Stimulated activated naive CD8-positive, alpha-beta T cell treated with anti-CD3 and anti-CD28 coated beads, Interleukin-15, amount 100 ng/mL, for 72 hours (primary cell): Measurements from ENCODE around the gene DIP2C.
"Not testable (repeated sequence)": the region's sequence is repeated elsewhere in the genome, so short reads cannot be mapped to it uniquely, and the experiment has no call there.

Experiments used
- ATAC-seq: fragments of 150-1000 bp; cut with Tn5 transposase; 2 replicates; pipeline ENCODE4 v1.10.0; 2021; ENCODE audit warnings: mild to moderate bottlenecking, moderate library complexity
- DNase-seq, 2 donors: peaks; one replicate each; pipeline ENCODE4 v3.0.0; 2021 to 2022
- H3K27ac Mint-ChIP-seq, 2 donors: one replicate each; pipeline ENCODE4 v1.8.0; 2022; ENCODE audit warnings: mild to moderate bottlenecking in 2 of 2, mixed read lengths in 2 of 2, moderate library complexity in 2 of 2
- H3K27me3 Mint-ChIP-seq: one replicate; pipeline ENCODE4 v1.8.0; 2022; ENCODE audit warnings: mixed read lengths
- H3K4me1 Mint-ChIP-seq: one replicate; pipeline ENCODE4 v1.8.0; 2022; ENCODE audit warnings: mild to moderate bottlenecking, mixed read lengths
- H3K4me3 Mint-ChIP-seq, 2 donors: one replicate each; pipeline ENCODE4 v1.8.0; 2022; ENCODE audit warnings: mild to moderate bottlenecking in 2 of 2, mixed read lengths in 2 of 2, moderate library complexity in 1 of 2
- H3K9me3 Mint-ChIP-seq, 2 donors: one replicate each; pipeline ENCODE4 v1.8.0; 2022; ENCODE audit warnings: mixed read lengths in 2 of 2

Gene DIP2C

DNA sequence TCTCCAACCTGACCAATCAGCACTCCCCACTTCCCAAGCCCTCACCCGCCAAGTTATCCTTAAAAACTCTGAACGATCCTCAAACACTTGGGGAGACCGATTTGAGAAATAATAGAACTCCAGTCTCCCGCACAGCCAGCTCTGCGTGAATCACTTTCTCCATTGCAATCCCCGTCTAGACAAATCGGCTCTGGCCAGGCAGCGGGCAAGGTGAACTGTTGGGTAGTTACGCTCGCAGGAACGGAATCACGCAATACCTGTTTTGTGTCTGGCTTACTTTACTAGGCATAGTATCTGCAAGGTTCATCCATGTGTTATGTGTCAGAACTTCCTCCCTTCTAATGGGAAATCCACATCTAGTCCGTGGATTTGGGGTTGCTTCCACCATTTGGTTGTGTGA lies 282.5 kb downstream of the DIP2C start:
- H3K4me1 Mint-ChIP-seq, result no peaks in the 10 kb centered on the region
- H3K27me3 Mint-ChIP-seq, result no peaks in the 10 kb centered on the region
- no peak overlapping the region for H3K27ac Mint-ChIP-seq
- ATAC-seq (no peak), DNase-seq (no peak)
- no peaks in the 10 kb centered on the region for H3K9me3 Mint-ChIP-seq
- H3K4me3 Mint-ChIP-seq, result no peak overlapping the region

DNA sequence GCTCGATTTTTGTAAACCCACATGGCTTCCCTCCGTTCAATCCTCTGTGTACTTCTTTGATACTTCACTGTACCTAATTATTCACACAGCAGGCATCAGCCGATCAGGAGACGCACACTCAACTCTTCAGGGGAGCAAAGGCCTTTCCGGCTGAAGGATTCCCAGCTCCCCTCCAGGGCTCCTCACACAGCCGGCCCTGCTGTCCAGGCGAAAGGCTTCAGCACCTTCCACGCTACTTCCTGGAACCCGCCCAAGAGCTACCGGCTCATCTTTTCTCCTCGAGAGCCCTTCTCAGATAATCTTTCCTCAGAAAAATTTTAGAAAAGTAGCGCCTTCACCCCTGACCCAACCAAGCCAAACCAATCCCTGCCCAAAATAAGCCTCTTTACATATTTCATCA lies 283.8 kb downstream of the DIP2C start:
- H3K9me3 Mint-ChIP-seq, result no peaks in the 10 kb centered on the region
- no peaks in the 10 kb centered on the region for H3K4me1 Mint-ChIP-seq
- H3K27ac Mint-ChIP-seq, result no peak overlapping the region
- DNase-seq (no peak), ATAC-seq (no peak)
- no peak overlapping the region for H3K4me3 Mint-ChIP-seq
- no peaks in the 10 kb centered on the region for H3K27me3 Mint-ChIP-seq

DNA sequence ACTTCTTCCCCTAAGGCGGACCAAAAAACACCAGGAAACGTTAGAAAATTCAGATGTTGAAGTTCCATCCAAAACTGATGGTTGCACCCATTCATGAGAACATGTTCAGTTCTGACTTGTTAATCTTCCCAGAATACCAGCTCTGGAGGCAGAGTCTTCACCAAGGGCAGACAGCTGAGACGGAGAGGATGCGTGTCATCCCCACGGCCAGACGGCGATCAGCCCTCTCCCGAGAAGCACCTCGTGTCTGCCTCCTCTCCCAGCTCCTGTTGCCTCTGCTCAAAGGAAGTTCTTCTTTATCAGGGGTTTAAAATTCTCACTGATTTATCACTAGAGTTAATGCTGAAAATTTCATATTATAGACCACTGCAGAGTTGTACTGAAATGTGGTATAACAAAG lies 284.5 kb downstream of the DIP2C start:
- H3K4me1 Mint-ChIP-seq, result no peaks in the 10 kb centered on the region
- no peak overlapping the region for H3K27ac Mint-ChIP-seq
- DNase-seq, result no peak
- H3K9me3 Mint-ChIP-seq, result no peaks in the 10 kb centered on the region
- H3K4me3 Mint-ChIP-seq, result no peak overlapping the region
- no peak for ATAC-seq
- no peaks in the 10 kb centered on the region for H3K27me3 Mint-ChIP-seq

DNA sequence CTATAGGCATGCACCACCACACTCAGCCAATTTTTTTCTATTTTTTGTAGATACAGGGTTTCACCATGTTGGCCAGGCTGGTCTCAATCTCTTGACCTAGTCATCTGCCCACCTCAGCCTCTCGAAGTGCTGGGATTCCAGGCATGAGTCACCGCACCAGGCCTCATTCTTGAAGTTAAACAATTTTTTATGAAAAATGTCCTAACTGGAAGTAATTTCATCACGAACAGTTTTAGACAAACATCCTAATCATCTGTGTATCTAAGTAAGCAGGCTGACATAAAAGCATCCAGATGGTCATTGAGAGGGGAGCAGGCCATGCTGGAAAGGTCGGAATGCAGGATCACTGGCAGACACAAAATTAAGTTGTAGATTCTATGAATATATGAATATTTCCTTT lies 285.1 kb downstream of the DIP2C start:
- Mint-ChIP-seq H3K4me3 (no peak overlapping the region), H3K4me1 (no peaks in the 10 kb centered on the region), H3K27ac (no peak overlapping the region), H3K27me3 (no peaks in the 10 kb centered on the region), H3K9me3 (no peaks in the 10 kb centered on the region)
- no peak for DNase-seq
- no peak for ATAC-seq

DNA sequence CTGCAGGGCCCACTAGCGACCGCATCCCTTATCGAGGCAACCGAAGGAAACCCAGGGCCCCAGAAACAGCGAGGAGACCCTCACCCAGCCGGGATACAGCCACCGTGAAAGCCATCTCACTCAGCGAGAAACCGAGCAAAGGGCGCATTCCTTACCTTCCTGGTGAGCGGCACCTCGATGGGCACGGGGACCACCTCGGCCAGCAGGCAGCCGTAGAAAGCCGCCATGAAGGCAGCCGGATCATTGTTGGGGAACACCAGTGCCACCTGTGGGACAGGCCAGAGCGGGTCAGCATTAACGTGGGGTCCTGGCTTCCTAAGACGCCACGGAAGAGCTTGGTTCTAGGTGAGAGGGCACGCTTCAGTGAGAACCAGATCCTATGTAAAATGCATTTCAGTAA lies 290.5 kb downstream of the DIP2C start:
- Mint-ChIP-seq H3K27me3 (no peaks in the 10 kb centered on the region), H3K9me3 (no peaks in the 10 kb centered on the region)

DNA sequence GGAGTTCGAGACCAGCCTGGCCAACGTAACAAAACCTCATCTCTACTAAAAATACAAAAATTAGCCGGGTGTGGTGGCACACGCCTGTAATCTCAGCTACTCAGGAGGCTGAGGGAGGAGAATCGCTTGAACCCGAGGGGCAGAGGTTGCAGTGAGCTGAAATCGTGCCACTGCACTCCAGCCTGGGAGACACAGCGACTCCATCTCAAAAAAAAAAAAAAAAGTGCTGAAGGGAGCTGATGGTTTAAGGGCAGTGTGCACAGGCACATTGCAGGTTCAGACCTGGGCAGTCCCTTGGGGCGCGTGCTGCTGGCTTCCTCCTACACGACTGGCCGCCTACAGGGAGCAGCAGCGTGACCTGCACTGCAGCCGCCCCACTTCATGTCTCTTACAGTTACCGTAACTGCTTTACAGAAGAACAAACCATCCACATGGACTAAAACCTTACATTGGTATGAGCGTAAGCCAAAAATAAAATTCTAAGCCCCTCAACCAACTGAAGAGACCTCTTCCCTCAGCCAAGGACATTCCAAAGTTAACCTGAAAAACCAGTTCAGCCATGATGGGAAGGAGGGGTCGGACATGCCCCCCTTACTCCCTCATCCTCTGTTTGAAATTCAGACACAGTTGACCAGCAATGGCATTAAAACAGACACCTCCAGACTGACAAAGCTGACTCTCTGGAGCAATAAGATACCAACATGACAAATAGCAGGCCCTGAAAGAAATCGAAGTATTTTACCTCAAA lies 292.0 kb downstream of the DIP2C start:
- no peaks in the 10 kb centered on the region for H3K27me3 Mint-ChIP-seq
- peaks cover 11% of the 10 kb centered on the region for H3K4me1 Mint-ChIP-seq
- no peak overlapping the region for H3K27ac Mint-ChIP-seq
- DNase-seq (no peak), ATAC-seq (no peak)
- H3K4me3 Mint-ChIP-seq, result no peak overlapping the region
- H3K9me3 Mint-ChIP-seq, result no peaks in the 10 kb centered on the region

More for the DNA sequence above, 290.5 kb downstream of the DIP2C start:
- DNase-seq, result no peak
- H3K4me1 Mint-ChIP-seq, result peaks cover 9% of the 10 kb centered on the region
- H3K4me3 Mint-ChIP-seq, result no peak overlapping the region
- no peak for ATAC-seq
- no peak overlapping the region for H3K27ac Mint-ChIP-seq

DNA sequence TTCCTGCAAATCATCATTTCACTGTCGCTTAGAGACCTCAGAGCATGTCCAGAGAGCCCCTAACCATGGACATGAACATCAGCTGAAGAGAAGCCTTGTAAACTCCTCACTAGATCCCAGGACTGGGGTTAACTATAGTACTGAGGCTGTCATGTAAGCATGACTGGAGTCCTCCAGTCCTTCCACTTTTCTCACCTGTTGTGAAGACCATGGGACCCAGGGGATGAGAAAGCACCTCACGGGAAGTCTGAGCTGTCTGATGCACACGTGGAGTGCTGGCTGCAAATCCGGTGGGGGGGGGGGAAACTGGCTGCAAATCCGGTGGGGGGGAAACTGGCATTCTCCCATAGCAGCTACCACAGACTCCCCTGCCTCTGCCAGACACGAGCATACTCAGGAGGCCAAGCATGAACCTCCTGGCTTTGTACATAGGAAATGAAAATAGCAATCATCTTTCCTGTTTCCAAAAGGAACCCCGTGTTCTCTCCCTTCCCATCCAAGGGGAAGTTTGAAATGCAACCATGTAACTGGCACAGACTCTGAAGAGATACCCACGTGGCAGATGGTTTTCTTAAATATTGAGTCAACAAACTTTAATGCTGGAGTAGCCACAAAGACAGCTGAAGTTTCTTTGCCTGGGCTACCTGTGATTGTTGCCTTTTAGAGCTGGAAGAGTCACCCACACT lies 292.8 kb downstream of the DIP2C start:
- no peak for DNase-seq
- Mint-ChIP-seq H3K4me1 (peaks cover 11% of the 10 kb centered on the region), H3K27ac (no peak overlapping the region), H3K9me3 (no peaks in the 10 kb centered on the region), H3K27me3 (no peaks in the 10 kb centered on the region), H3K4me3 (no peak overlapping the region)
- no peak for ATAC-seq

DNA sequence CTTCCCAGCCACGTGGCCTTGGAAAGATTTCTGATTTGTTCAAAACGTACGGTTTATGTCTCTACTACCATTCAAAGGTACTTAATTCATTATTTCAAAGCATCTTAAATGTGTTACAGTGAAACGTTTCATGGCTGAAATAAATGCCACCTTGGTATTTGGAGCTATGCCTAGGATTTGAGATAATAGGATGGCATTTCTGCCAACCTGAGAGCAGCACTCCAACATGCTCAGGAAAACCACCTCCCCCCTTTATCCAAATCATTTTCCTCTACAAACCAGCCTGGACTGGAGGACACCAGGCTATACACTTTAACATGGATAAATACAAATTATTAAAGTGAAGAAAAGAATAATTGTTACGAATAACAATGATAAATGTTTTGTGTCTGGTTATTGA lies 293.4 kb downstream of the DIP2C start:
- Mint-ChIP-seq H3K4me1 (peaks cover 11% of the 10 kb centered on the region), H3K27me3 (no peaks in the 10 kb centered on the region), H3K9me3 (no peaks in the 10 kb centered on the region), H3K27ac (no peak overlapping the region), H3K4me3 (no peak overlapping the region)
- ATAC-seq, result no peak
- no peak for DNase-seq

DNA sequence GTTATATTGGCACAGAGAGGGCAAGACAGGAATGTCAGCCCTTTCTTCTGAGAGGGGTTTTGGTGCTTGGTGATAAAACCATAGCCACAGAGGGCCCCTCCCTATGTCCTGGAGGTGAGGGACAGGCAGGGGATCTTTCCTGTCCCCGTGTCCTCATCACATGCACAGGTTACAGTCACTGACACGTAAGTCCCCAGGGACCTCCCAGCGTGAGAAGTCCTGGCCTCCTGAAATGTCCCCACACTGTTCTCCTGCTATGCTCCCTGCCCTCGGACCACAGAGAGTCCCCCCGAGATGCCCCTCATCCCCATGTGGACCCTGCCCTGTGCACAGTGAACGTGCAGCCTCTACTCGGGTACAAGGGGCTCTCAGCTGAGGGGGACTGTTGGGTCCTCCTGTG lies 293.8 kb downstream of the DIP2C start:
- Mint-ChIP-seq H3K4me1 (peaks cover 11% of the 10 kb centered on the region), H3K4me3 (no peak overlapping the region), H3K27me3 (no peaks in the 10 kb centered on the region), H3K27ac (no peak overlapping the region), H3K9me3 (no peaks in the 10 kb centered on the region)
- DNase-seq, result no peak
- ATAC-seq, result no peak

DNA sequence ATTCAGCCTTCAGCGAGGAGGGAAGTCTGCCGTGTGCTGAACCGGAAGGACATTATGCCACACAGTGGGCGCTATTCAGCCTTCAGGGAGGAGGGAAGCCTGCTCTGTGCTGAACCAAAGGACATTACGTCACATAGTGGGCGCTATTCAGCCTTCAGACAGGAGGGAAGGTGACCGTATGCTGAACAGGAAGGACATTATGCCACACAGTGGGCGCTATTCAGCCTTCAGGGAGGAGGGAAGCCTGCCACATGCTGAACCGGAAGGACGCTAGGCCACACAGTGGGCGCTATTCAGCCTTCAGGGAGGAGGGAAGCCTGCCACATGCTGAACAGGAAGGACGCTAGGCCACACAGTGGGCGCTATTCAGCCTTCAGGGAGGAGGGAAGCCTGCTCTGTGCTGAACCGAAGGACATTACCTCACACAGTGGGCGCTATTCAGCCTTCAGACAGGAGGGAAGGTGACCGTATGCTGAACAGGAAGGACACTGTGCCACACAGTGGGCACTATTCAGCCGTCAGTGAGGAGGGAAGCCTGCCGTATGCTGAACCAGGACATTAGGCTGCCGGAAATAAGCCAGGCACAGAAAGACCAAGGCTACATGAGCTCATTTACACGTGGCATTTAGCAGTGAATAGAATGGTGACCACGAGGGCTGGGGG lies 294.9 kb downstream of the DIP2C start:
- H3K4me3 Mint-ChIP-seq, result peak overlapping the region in 1 of 2 donors; percentile 37
- H3K27ac Mint-ChIP-seq, result peak overlapping the region; percentile 12 to 83
- not testable (repeated sequence) for H3K27me3 Mint-ChIP-seq, H3K9me3 Mint-ChIP-seq, DNase-seq
- ATAC-seq, result peak; percentile 35
- H3K4me1 Mint-ChIP-seq, result peaks cover 11% of the 10 kb centered on the region

DNA sequence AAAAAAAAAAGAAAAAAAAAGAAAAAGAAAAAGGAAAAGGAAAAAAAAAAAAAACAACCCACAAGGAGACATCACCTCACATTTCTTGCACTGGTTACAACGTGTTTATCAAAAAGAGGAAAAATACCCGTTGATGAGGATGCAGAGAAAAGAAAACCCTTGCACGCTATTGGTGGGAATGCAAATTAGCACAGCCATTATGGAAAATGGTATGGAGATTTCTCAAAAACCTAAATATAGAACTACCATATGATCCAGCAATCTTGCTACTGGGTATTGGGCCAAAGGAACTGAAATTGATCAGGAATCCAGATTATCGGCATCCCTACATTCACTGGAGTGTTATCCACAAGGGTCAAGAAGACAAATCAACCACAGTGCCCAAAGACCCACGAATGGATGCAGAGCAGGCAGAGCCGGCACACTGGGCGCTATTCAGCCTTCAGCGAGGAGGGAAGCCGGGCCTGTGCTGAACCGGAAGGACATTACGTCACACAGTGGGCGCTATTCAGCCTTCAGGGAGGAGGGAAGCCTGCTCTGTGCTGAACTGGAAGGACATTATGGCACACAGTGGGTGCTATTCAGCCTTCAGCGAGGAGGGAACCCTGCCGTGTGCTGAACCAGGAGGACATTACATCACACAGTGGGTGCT lies 295.6 kb downstream of the DIP2C start:
- Mint-ChIP-seq H3K4me1 (peaks cover 11% of the 10 kb centered on the region), H3K27me3 (no peaks in the 10 kb centered on the region), H3K9me3 (no peaks in the 10 kb centered on the region), H3K4me3 (no peak overlapping the region), H3K27ac (peak overlapping the region in 1 of 2 donors; percentile 58)
- ATAC-seq, result no peak
- no peak for DNase-seq

DNA sequence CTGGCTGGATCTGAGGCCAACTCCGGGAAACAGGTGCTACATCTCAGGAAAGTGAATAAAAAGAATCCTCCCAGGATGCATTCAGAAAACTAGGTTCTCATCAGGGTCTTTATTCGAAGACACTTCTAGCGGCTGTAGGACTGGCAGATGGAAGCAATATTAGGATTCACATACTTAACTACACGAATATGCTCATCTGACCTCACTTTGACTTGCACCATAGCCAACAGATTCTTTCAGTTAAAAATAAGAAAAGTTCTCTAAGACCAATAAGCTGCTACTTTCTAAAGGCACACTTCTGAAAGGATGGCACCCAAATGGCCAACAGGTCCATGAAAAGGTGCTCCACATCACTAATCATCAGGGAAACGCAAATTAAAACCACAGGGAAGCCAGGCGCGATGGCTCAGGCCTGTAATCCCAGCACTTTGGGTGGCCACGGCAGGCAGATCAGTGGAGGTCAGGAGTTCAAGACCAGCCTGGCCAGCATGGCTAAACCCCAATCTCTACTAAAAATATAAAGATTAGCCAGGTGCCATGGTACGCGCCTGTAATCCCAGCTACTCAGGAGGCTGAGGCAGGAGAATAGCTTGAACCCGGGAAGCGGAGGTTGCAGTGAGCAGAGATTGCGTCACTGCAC lies 296.2 kb downstream of the DIP2C start:
- H3K27me3 Mint-ChIP-seq, result no peaks in the 10 kb centered on the region
- DNase-seq (no peak), ATAC-seq (no peak)
- peaks cover 11% of the 10 kb centered on the region for H3K4me1 Mint-ChIP-seq
- no peaks in the 10 kb centered on the region for H3K9me3 Mint-ChIP-seq
- no peak overlapping the region for H3K4me3 Mint-ChIP-seq
- no peak overlapping the region for H3K27ac Mint-ChIP-seq

DNA sequence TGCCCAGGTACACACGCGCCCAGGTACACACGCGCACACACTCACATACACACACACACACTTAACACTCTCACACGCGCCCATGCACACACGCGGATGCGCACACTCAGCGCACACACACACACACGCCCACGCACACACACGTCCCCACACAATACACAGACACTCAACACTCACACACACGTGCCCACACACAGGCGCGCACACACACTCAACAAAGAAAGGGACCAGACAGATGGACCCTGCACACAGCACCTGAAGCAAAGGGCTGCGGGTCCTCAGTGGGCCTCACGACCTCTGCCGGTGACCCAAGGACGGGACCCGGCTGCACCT lies 296.8 kb downstream of the DIP2C start:
- DNase-seq, result no peak
- peaks cover 11% of the 10 kb centered on the region for H3K4me1 Mint-ChIP-seq
- no peak overlapping the region for H3K4me3 Mint-ChIP-seq
- peak; percentile 36 for ATAC-seq
- no peaks in the 10 kb centered on the region for H3K27me3 Mint-ChIP-seq
- H3K27ac Mint-ChIP-seq, result no peak overlapping the region
- H3K9me3 Mint-ChIP-seq, result no peaks in the 10 kb centered on the region

DNA sequence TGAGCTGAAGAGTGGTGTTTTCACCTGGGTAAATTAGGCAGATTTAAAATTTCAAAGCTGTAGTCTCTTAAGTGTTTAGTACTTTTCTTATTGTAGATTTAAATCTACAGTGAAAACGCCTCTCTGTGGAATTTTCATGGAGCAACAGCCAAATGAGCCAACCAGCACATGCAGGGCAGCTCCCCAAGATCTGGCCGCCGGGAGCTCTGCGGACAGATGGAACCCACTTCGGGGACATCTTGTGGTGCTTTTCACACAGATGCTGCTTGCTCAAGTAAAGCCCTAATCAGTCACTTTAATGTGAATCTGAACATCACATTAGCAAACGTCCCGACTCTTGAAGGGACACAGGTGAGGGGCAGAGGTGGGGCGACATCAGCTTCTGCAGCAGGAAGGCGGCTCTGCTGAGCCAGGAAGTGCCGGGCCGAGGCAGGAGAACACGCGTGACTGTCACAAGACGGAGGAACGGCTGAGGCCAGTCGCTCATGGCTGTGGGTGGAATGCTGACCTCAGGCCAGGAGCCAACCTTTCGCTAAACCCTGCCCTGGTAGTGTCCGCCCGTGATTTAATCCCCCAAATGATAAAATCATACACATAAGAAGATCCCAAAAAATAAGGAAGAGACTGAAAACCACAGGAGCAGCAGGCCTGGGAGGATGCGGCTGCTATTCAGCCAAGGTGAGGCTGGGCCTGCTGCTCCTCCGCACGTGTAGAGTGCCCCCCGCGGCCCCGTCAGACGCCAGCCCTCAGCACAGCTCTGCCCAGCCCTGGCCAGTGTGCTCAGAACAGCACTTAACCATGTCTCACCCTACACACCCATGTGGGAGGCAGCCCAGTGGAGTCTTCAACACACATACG lies 297.4 kb downstream of the DIP2C start:
- no peak for ATAC-seq
- H3K4me3 Mint-ChIP-seq, result no peak overlapping the region
- H3K9me3 Mint-ChIP-seq, result no peaks in the 10 kb centered on the region
- no peak for DNase-seq
- H3K27me3 Mint-ChIP-seq, result no peaks in the 10 kb centered on the region
- peaks cover 11% of the 10 kb centered on the region for H3K4me1 Mint-ChIP-seq
- H3K27ac Mint-ChIP-seq, result no peak overlapping the region

DNA sequence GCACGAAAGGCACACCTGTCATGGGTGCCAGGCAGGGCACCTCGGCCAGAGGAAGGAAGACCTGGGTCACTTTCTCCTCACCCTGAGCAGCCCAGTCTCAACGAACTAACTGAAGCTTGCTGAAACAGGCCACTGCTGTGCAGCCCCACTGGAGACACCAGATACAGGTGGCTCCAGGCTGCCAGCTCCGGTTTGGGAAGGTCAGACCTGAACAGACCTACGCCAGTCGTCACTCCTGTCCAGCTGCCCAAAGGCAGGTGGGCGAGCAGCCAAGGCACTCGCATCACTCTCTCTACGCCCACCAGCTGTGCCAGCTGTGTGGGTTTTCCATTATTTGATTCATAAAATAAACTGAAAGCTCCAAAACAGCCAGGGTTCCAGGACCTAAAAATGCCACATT lies 298.2 kb downstream of the DIP2C start:
- Mint-ChIP-seq H3K4me1 (peaks cover 11% of the 10 kb centered on the region), H3K4me3 (no peak overlapping the region), H3K9me3 (no peaks in the 10 kb centered on the region), H3K27ac (no peak overlapping the region), H3K27me3 (no peaks in the 10 kb centered on the region)
- ATAC-seq (no peak), DNase-seq (no peak)
